H1 (cell line): ENCODE measurements around the gene EPHB3. TPM values are rescaled to one million over a fixed set of nuclear protein-coding genes. Genes with fewer than 3 reads are reported as not detected.

Experiments used
- CTCF ChIA-PET: fragments of 300-600 bp; sonication (Branson Sonifier 250); formaldehyde crosslinking; loops from one replicate; lab custom pipeline; 2021; ENCODE audit not compliant: partially characterized antibody; lab: Charles Lee
- POLR2A ChIA-PET: fragments of 300-600 bp; sonication (Branson Sonifier 250); formaldehyde crosslinking; loops from one replicate; lab custom pipeline; 2021; ENCODE audit warnings: inconsistent platforms; ENCODE audit not compliant: partially characterized antibody; lab: Charles Lee
- DNase-seq, 2 experiments: peaks; one replicate each; pipeline versions ENCODE4 v3.0.0 to v3.0.0-alpha.2; 2010 to 2022; ENCODE audit warnings: low spot score in 2 of 2, low read depth in 1 of 2, mixed read lengths in 1 of 2
- FAIRE-seq: peaks from 2 replicates; lab custom pipeline; 2011; peaks lifted over from hg19 to GRCh38; lab: Jason Lieb, UNC
- H2AFZ ChIP-seq: 2 replicates; pipeline ENCODE4 v1.8.1; 2012; ENCODE audit warnings: low read length, inconsistent platforms
- H2AK5ac ChIP-seq: 2 replicates; pipeline ENCODE4 v1.6.1; 2013; ENCODE audit warnings: low read depth, low read length
- H2BK120ac ChIP-seq: replicated peaks from 2 replicates; pipeline ENCODE3; 2013; ENCODE audit warnings: low read depth, low read length, inconsistent platforms
- H2BK12ac ChIP-seq: 2 replicates; pipeline ENCODE4 v1.6.1; 2013; ENCODE audit warnings: low read depth, low read length
- H2BK15ac ChIP-seq: 2 replicates; pipeline ENCODE4 v1.6.1; 2013; ENCODE audit warnings: low read length
- H2BK20ac ChIP-seq: 2 replicates; pipeline ENCODE4 v1.6.1; 2013; ENCODE audit warnings: low read length
- H2BK5ac ChIP-seq: 2 replicates; pipeline ENCODE4 v1.6.1; 2013; ENCODE audit warnings: low read depth, low read length
- H3K14ac ChIP-seq: 2 replicates; pipeline ENCODE4 v1.6.1; 2013; ENCODE audit warnings: inconsistent platforms; ENCODE audit not compliant: insufficient read length
- H3K18ac ChIP-seq: 2 replicates; pipeline ENCODE4 v1.6.1; 2013; ENCODE audit warnings: low read length; ENCODE audit errors: extremely low read depth
- H3K23ac ChIP-seq: 2 replicates; pipeline ENCODE4 v1.6.1; 2013; ENCODE audit warnings: inconsistent platforms; ENCODE audit not compliant: insufficient read length
- H3K23me2 ChIP-seq: 2 replicates; pipeline ENCODE4 v1.6.1; 2013; ENCODE audit warnings: low read depth, low read length
- H3K27ac ChIP-seq: 2 replicates; pipeline ENCODE4 v1.6.1; 2011; ENCODE audit warnings: low read depth, low read length, inconsistent platforms
- H3K27me3 ChIP-seq, 4 experiments: replicated peaks in 1 of 4; 1 replicate in 1 of 4; 2 replicates in 3 of 4; pipeline versions ENCODE4 v1.6.1 to v1.8.1; 2011 to 2013; ENCODE audit warnings: low read length in 3 of 4, mild to moderate bottlenecking in 3 of 4, inconsistent platforms in 2 of 4, mixed read lengths in 2 of 4, moderate library complexity in 1 of 4; ENCODE audit not compliant: control insufficient read depth in 3 of 4, insufficient read depth in 3 of 4; ENCODE audit errors: extremely low read depth in 1 of 4
- H3K36me3 ChIP-seq, 4 experiments: 2 replicates each; pipeline versions ENCODE4 v1.6.1 to v1.8.1; 2011 to 2013; ENCODE audit warnings: mild to moderate bottlenecking in 4 of 4, low read length in 3 of 4, moderate library complexity in 2 of 4, control low read depth in 1 of 4, inconsistent platforms in 1 of 4; ENCODE audit not compliant: insufficient read depth in 4 of 4, control insufficient read depth in 2 of 4
- H3K4ac ChIP-seq: replicated peaks from 2 replicates; pipeline ENCODE3; 2013; ENCODE audit warnings: low read length, low read depth, mixed read lengths, inconsistent platforms; ENCODE audit not compliant: insufficient read length
- H3K4me1 ChIP-seq, 4 experiments: replicated peaks in 1 of 4; 1 replicate in 1 of 4; 2 replicates in 3 of 4; pipeline versions ENCODE4 v1.6.1 to v1.8.1; 2011 to 2013; ENCODE audit warnings: low read length in 3 of 4, inconsistent platforms in 2 of 4, mixed read lengths in 1 of 4; ENCODE audit not compliant: insufficient read depth in 4 of 4, control insufficient read depth in 3 of 4
- H3K4me2 ChIP-seq, 2 experiments: 2 replicates each; pipeline versions ENCODE4 v1.6.1 to v1.8.1; 2011 to 2013; ENCODE audit warnings: low read depth in 2 of 2, low read length in 2 of 2, control low read depth in 1 of 2, inconsistent platforms in 1 of 2, mild to moderate bottlenecking in 1 of 2; ENCODE audit not compliant: insufficient read depth in 1 of 2
- H3K4me3 ChIP-seq, 4 experiments: fragments of 200-600, 300-600 bp in 1 of 4; sonication (generic), shearing (Covaris generic), sonication (Bioruptor Twin) in 1 of 4; 2 replicates each; pipeline versions ENCODE4 v1.5.1 to v1.8.1; 2011 to 2016; ENCODE audit warnings: low read length in 4 of 4, low read depth in 3 of 4, control low read depth in 2 of 4, inconsistent platforms in 2 of 4, mild to moderate bottlenecking in 2 of 4, mixed read lengths in 1 of 4, moderate library complexity in 1 of 4; ENCODE audit not compliant: insufficient read depth in 2 of 4; ENCODE audit errors: extremely low read depth in 1 of 4
- H3K56ac ChIP-seq: replicated peaks from 2 replicates; pipeline ENCODE3; 2013; ENCODE audit warnings: low read depth, mild to moderate bottlenecking, mixed read lengths, low read length, inconsistent platforms; ENCODE audit not compliant: insufficient read length
- H3K79me1 ChIP-seq: 2 replicates; pipeline ENCODE4 v1.6.1; 2013; ENCODE audit warnings: low read depth, low read length, control low read depth
- H3K79me2 ChIP-seq, 2 experiments: 2 replicates each; pipeline versions ENCODE4 v1.6.1 to v1.8.1; 2012 to 2013; ENCODE audit warnings: low read length in 2 of 2, mild to moderate bottlenecking in 2 of 2, inconsistent platforms in 1 of 2; ENCODE audit not compliant: insufficient read depth in 2 of 2, control insufficient read depth in 1 of 2
- H3K9ac ChIP-seq, 4 experiments: replicated peaks in 1 of 4; 1 replicate in 1 of 4; 2 replicates in 3 of 4; pipeline versions ENCODE4 v1.6.1 to v1.8.1; 2011 to 2013; ENCODE audit warnings: low read depth in 3 of 4, low read length in 3 of 4, control low read depth in 2 of 4, mild to moderate bottlenecking in 2 of 4, moderate library complexity in 2 of 4, inconsistent platforms in 1 of 4; ENCODE audit errors: extremely low read depth in 1 of 4
- H3K9me3 ChIP-seq, 2 experiments: 2 replicates each; pipeline versions ENCODE4 v1.6.1 to v1.8.1; 2012 to 2013; ENCODE audit warnings: mild to moderate bottlenecking in 2 of 2, moderate library complexity in 2 of 2, control low read depth in 1 of 2, inconsistent platforms in 1 of 2, low read depth in 1 of 2, low read length in 1 of 2, mixed read lengths in 1 of 2; ENCODE audit not compliant: insufficient read depth in 2 of 2
- H4K20me1 ChIP-seq, 2 experiments: replicated peaks in 1 of 2; 2 replicates each; pipeline versions ENCODE3 to v1.8.1; 2011 to 2013; ENCODE audit warnings: inconsistent platforms in 2 of 2, low read length in 2 of 2, mild to moderate bottlenecking in 1 of 2; ENCODE audit not compliant: insufficient read depth in 2 of 2, control insufficient read depth in 1 of 2
- H4K5ac ChIP-seq: 2 replicates; pipeline ENCODE4 v1.6.1; 2013; ENCODE audit warnings: low read length, low read depth, mixed read lengths, inconsistent platforms; ENCODE audit not compliant: insufficient read length
- H4K8ac ChIP-seq: 2 replicates; pipeline ENCODE4 v1.8.0; 2013; ENCODE audit warnings: mild to moderate bottlenecking, moderate library complexity, low read length, inconsistent platforms; ENCODE audit not compliant: insufficient read depth; ENCODE audit errors: extremely low read depth
- H4K91ac ChIP-seq: replicated peaks from 2 replicates; pipeline ENCODE3; 2013; ENCODE audit warnings: low read length, mixed read lengths, inconsistent platforms; ENCODE audit not compliant: insufficient read length
- BCL11A ChIP-seq, 2 experiments: IDR thresholded peaks; one replicate each; pipeline ENCODE4 v1.6.1; 2011; ENCODE audit warnings: low read depth in 2 of 2, low read length in 2 of 2, mild to moderate bottlenecking in 2 of 2
- PHF8 ChIP-seq: fragments of 200-600 bp; sonication (generic); conservative IDR thresholded peaks from 2 replicates; pipeline ENCODE4 v1.7.1; 2012; ENCODE audit warnings: low read depth, mild to moderate bottlenecking, inconsistent platforms, low read length, moderate library complexity
- SP4 ChIP-seq: IDR thresholded peaks from 2 replicates; pipeline ENCODE4 v1.6.1; 2012; ENCODE audit warnings: low read length, inconsistent platforms
- TAF7 ChIP-seq: optimal IDR thresholded peaks from 2 replicates; pipeline ENCODE3; 2011; ENCODE audit warnings: low read depth, mild to moderate bottlenecking, inconsistent platforms, low read length, moderate library complexity, borderline replicate concordance
- ZNF274 ChIP-seq: IDR thresholded peaks from 2 replicates; pipeline ENCODE4 v1.7.0; 2012; ENCODE audit warnings: low read length, borderline replicate concordance; ENCODE audit errors: extremely low read depth
- WGBS, 2 experiments: shearing (Covaris generic) in 1 of 2; methylation state at CpG; one replicate each; pipeline versions ENCODE4 v1.1.6 to v1.1.7; 2013 to 2015; ENCODE audit warnings: low lambda C conversion rate in 2 of 2, mixed read lengths in 2 of 2, inconsistent platforms in 1 of 2, low coverage in 1 of 2, missing lambda C conversion rate in 1 of 2; ENCODE audit not compliant: insufficient replicate concordance in 2 of 2, insufficient coverage in 1 of 2, insufficient read length in 1 of 2; ENCODE audit errors: extremely low coverage in 1 of 2, missing lambda C conversion rate in 1 of 2; 5-methylcytosine and 5-hydroxymethylcytosine counted together
- polyA plus RNA-seq, 7 experiments: library from polyadenylated mRNA; depleted of rRNA in 3 of 7; stranded (reverse) in 5 of 7; unstranded in 2 of 7; fragments of >200 nt in 5 of 7; fragments of 200-250 nt in 2 of 7; gene quantifications; 1 replicate in 5 of 7; 2 replicates in 1 of 7; 4 replicates in 1 of 7; pipeline versions ENCODE4 v1.2.1 to v1.2.3, GENCODE V29; 2011 to 2013; ENCODE audit warnings: missing spikeins in 2 of 7, mixed read lengths in 2 of 7
- total RNA-seq: library from RNA; stranded (reverse); fragmentation: NEBNext Ultra II Directional; extraction: Animal tissue kit (Norgen Biotek cat#: 25700); gene quantifications from 2 replicates; pipeline ENCODE4 v1.2.1, GENCODE V29; 2021

EPHB3 gene
- total and polyA plus RNA-seq, 2 of the 8 experiments (the other 6 are each of a cell fraction or from before 2014, with no cell fraction given): 0.41 to 0.91 TPM

DNA sequence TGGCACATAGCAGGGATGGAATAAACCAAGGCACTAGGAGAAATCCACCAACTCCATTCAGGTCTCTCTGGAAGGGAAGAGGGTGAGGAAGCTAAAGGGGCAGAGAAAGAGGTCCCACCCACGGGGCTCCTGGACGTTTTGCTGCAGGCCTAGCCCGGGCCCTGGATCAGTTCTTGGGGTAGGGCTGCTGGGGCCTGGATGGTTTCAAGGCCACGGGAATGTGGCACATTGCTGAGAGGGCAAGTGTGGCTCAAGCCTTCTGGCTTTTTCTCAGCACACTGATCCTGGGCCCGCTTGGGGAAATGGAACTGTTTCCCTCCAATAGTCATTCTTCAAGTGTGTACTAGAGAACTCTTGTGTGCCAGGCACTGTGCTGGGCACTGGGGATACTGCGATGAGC is 24.0 kb downstream of the EPHB3 start:
- Histone ChIP-seq H3K23me2 (peaks cover 23% of the 10 kb centered on the region), H4K20me1 (no peaks in the 10 kb centered on the region), H3K56ac (no peak overlapping the region), H3K36me3 (no peaks in the 10 kb centered on the region), H3K4ac (no peak overlapping the region), H4K5ac (no peak overlapping the region), H3K14ac (no peak overlapping the region), H2BK20ac (no peak overlapping the region), H2BK5ac (no peak overlapping the region), H3K4me3 (no peak overlapping the region), H2BK12ac (no peak overlapping the region; the same call in 1 of the 2 replicates), H3K4me2 (no peak overlapping the region; a peak in 1 of 4 replicates), H3K9me3 (no peaks in the 10 kb centered on the region), H4K8ac (no peak overlapping the region), H2AK5ac (no peak overlapping the region), H3K27ac (no peak overlapping the region), H2AFZ (no peak overlapping the region), H3K18ac (no peak overlapping the region), H3K4me1 (peaks cover 0 to 28% (median 19%) of the 10 kb centered on the region in 4 experiments; a peak in 6 of 7 replicates), H3K27me3 (peaks cover 8 to 60% (median 50%) of the 10 kb centered on the region in 4 experiments), H4K91ac (no peak overlapping the region), H3K79me1 (no peaks in the 10 kb centered on the region; the same call in 1 of the 2 replicates), H3K23ac (no peak overlapping the region), H3K9ac (no peak overlapping the region), H2BK15ac (no peak overlapping the region), H2BK120ac (no peak overlapping the region), H3K79me2 (no peaks in the 10 kb centered on the region)
- 79% methylated on average over 6 of the region's 6 CpGs; no CpG with 5 or more reads in 1 of the 2 experiments for WGBS, 2 experiments
- POLR2A ChIA-PET: interaction anchor here (1.3 to 6.5 kb wide), 2 partner anchors 13 to 22 kb away, joined by 3 to 46 read pairs; partner anchors contain the start of gene EPHB3
- FAIRE-seq: no peak
- DNase-seq: no peak
- CTCF ChIA-PET: interaction anchor here (0.6 to 5.9 kb wide), 20 partner anchors 7 to 199 kb away, joined by 3 to 51 read pairs (median 4); no protein-coding TSS in a partner anchor
- TF ChIP-seq TAF7 (no peak), SP4 (no peak), ZNF274 (no peak), BCL11A (IDR thresholded peaks at IDR 0.05; ENCODE audit: low read depth in 2 of 2, low read length in 2 of 2) (no peak), PHF8 (no peak)
